Stomach smooth muscle (tissue), 2 donors: ENCODE results near the gene MED15.

Source experiments
- H3K27ac ChIP-seq: one replicate; pipeline ENCODE4 v1.7.0; 2013; ENCODE audit warnings: mild to moderate bottlenecking, low read length, inconsistent platforms
- H3K27me3 ChIP-seq, 2 donors: one replicate each; pipeline ENCODE4 v1.7.0; 2013; ENCODE audit warnings: low read length in 2 of 2; ENCODE audit not compliant: insufficient read depth in 2 of 2, control insufficient read depth in 1 of 2
- H3K36me3 ChIP-seq, 2 donors: one replicate each; pipeline ENCODE4 v1.7.0; 2013; ENCODE audit warnings: low read length in 2 of 2; ENCODE audit not compliant: control insufficient read depth in 2 of 2, insufficient read depth in 2 of 2
- H3K4me1 ChIP-seq: one replicate; pipeline ENCODE4 v1.7.0; 2013; ENCODE audit warnings: low read length; ENCODE audit not compliant: control insufficient read depth, insufficient read depth
- H3K4me3 ChIP-seq, 2 donors: one replicate each; pipeline ENCODE4 v1.7.0; 2013; ENCODE audit warnings: low read length in 2 of 2
- H3K9ac ChIP-seq, 2 donors: one replicate each; pipeline ENCODE4 v1.7.0; 2013; ENCODE audit warnings: low read length in 2 of 2, mild to moderate bottlenecking in 1 of 2
- H3K9me3 ChIP-seq, 2 donors: one replicate each; pipeline ENCODE4 v1.7.0; 2013; ENCODE audit warnings: low read length in 2 of 2; ENCODE audit not compliant: control insufficient read depth in 2 of 2
- donor health status: healthy.
- donor health status: Pancreatic carcinoma.

The MED15 gene

GRCh38 chr22:20511578-20512229 lies 4.3 kb downstream of the MED15 start:
- Histone ChIP-seq H3K27ac (no peak overlapping the region), H3K36me3 (peaks cover 0 to 8% of the 10 kb centered on the region in 2 donors), H3K27me3 (no peaks in the 10 kb centered on the region), H3K9ac (peak overlapping the region in 1 of 2 donors; percentile 36), H3K4me1 (peaks cover 34% of the 10 kb centered on the region), H3K9me3 (no peaks in the 10 kb centered on the region), H3K4me3 (no peak overlapping the region)

GRCh38 chr22:20514658-20515406 lies 7.4 kb downstream of the MED15 start:
- peaks cover 0 to 15% of the 10 kb centered on the region in 2 donors for H3K36me3 ChIP-seq
- peak overlapping the region; percentile 13 to 23 for H3K9ac ChIP-seq
- H3K4me3 ChIP-seq, result no peak overlapping the region
- H3K4me1 ChIP-seq, result peaks cover 20% of the 10 kb centered on the region
- H3K27ac ChIP-seq, result no peak overlapping the region
- no peaks in the 10 kb centered on the region for H3K27me3 ChIP-seq
- H3K9me3 ChIP-seq, result no peaks in the 10 kb centered on the region

GRCh38 chr22:20516399-20516798 lies 9.0 kb downstream of the MED15 start:
- peaks cover 4 to 19% of the 10 kb centered on the region in 2 donors for H3K36me3 ChIP-seq
- H3K4me3 ChIP-seq, result no peak overlapping the region
- H3K27me3 ChIP-seq, result no peaks in the 10 kb centered on the region
- H3K9ac ChIP-seq, result no peak overlapping the region
- peaks cover 14% of the 10 kb centered on the region for H3K4me1 ChIP-seq
- no peaks in the 10 kb centered on the region for H3K9me3 ChIP-seq
- H3K27ac ChIP-seq, result no peak overlapping the region

- H3K9ac ChIP-seq, result no peak overlapping the region
- no peak overlapping the region for H3K4me3 ChIP-seq
- H3K9me3 ChIP-seq, result no peaks in the 10 kb centered on the region
- H3K36me3 ChIP-seq, result peaks cover 4 to 22% of the 10 kb centered on the region in 2 donors
- no peak overlapping the region for H3K27ac ChIP-seq
- no peaks in the 10 kb centered on the region for H3K27me3 ChIP-seq
- H3K4me1 ChIP-seq, result peaks cover 15% of the 10 kb centered on the region
Observed at GRCh38 chr22:20517422-20517821, 10.0 kb downstream of the MED15 start.

GRCh38 chr22:20517841-20518592 lies 10.6 kb downstream of the MED15 start:
- Histone ChIP-seq H3K4me1 (peaks cover 20% of the 10 kb centered on the region), H3K4me3 (no peak overlapping the region), H3K36me3 (peaks cover 4 to 23% of the 10 kb centered on the region in 2 donors), H3K9ac (no peak overlapping the region), H3K9me3 (no peaks in the 10 kb centered on the region), H3K27me3 (no peaks in the 10 kb centered on the region), H3K27ac (no peak overlapping the region)

GRCh38 chr22:20519558-20519957 lies 12.1 kb downstream of the MED15 start:
- no peaks in the 10 kb centered on the region for H3K9me3 ChIP-seq
- H3K27me3 ChIP-seq, result no peaks in the 10 kb centered on the region
- H3K4me3 ChIP-seq, result no peak overlapping the region
- no peak overlapping the region for H3K9ac ChIP-seq
- no peak overlapping the region for H3K27ac ChIP-seq
- H3K36me3 ChIP-seq, result peaks cover 4 to 20% of the 10 kb centered on the region in 2 donors
- H3K4me1 ChIP-seq, result peaks cover 31% of the 10 kb centered on the region

GRCh38 chr22:20520093-20520511 lies 12.7 kb downstream of the MED15 start:
- Histone ChIP-seq H3K4me3 (no peak overlapping the region), H3K9ac (peak overlapping the region in 1 of 2 donors; percentile 13), H3K27ac (no peak overlapping the region), H3K4me1 (peaks cover 28% of the 10 kb centered on the region), H3K36me3 (peaks cover 4 to 17% of the 10 kb centered on the region in 2 donors), H3K27me3 (no peaks in the 10 kb centered on the region), H3K9me3 (no peaks in the 10 kb centered on the region)

- Histone ChIP-seq H3K36me3 (peaks cover 4 to 17% of the 10 kb centered on the region in 2 donors), H3K27ac (no peak overlapping the region), H3K27me3 (no peaks in the 10 kb centered on the region), H3K9ac (peak overlapping the region in 1 of 2 donors; percentile 21), H3K9me3 (no peaks in the 10 kb centered on the region), H3K4me3 (no peak overlapping the region), H3K4me1 (peaks cover 32% of the 10 kb centered on the region)
Observed at GRCh38 chr22:20522134-20523004, 15.0 kb downstream of the MED15 start.

- H3K27me3 ChIP-seq, result no peaks in the 10 kb centered on the region
- peaks cover 8 to 18% of the 10 kb centered on the region in 2 donors for H3K36me3 ChIP-seq
- no peak overlapping the region for H3K27ac ChIP-seq
- H3K4me1 ChIP-seq, result peaks cover 31% of the 10 kb centered on the region
- no peak overlapping the region for H3K4me3 ChIP-seq
- peak overlapping the region in 1 of 2 donors; percentile 21 for H3K9ac ChIP-seq
- no peaks in the 10 kb centered on the region for H3K9me3 ChIP-seq
Observed at GRCh38 chr22:20523086-20523983, 15.9 kb downstream of the MED15 start.
